Activated CD4-positive, alpha-beta T cell treated with anti-CD3 and anti-CD28 coated beads, Interleukin-10, Interleukin-2, amounts not matched to agents 100 ng/mL and 50 ng/mL, durations not matched to agents 16 hours and 8 hours (primary cell): ENCODE results near the gene HACD2.
"Not testable (repeated sequence)": the region's sequence is repeated elsewhere in the genome, so short reads cannot be mapped to it uniquely, and the experiment has no call there.

Source experiments
- DNase-seq: peaks from one replicate; pipeline ENCODE4 v3.0.0-alpha.2; 2020

HACD2 gene

GRCh38 chr3:123522320-123523022, 62.4 kb downstream of the HACD2 start:
- no peak for DNase-seq

GRCh38 chr3:123521179-123521969, 63.5 kb downstream of the HACD2 start:
- DNase-seq, result no peak

GRCh38 chr3:123520656-123521055, 64.2 kb downstream of the HACD2 start:
- no peak for DNase-seq

- DNase-seq, result no peak
Measured at GRCh38 chr3:123518892-123519485, 65.9 kb downstream of the HACD2 start.

GRCh38 chr3:123511726-123512125, 73.1 kb downstream of the HACD2 start:
- DNase-seq, result no peak

- DNase-seq, result no peak
Measured at GRCh38 chr3:123511084-123511483, 73.8 kb downstream of the HACD2 start.

GRCh38 chr3:123508178-123508577, 76.7 kb downstream of the HACD2 start:
- no peak for DNase-seq

- DNase-seq, result no peak
Measured at GRCh38 chr3:123505820-123506219, 79.0 kb downstream of the HACD2 start.

- no peak for DNase-seq
Measured at GRCh38 chr3:123503203-123503602, 81.7 kb downstream of the HACD2 start.

GRCh38 chr3:123499322-123499721, 85.5 kb downstream of the HACD2 start:
- DNase-seq, result no peak

- no peak for DNase-seq
Measured at GRCh38 chr3:123498761-123499160, 86.1 kb downstream of the HACD2 start.

GRCh38 chr3:123493912-123494311, 90.9 kb downstream of the HACD2 start:
- no peak for DNase-seq

- no peak for DNase-seq
Measured at GRCh38 chr3:123491966-123492587, 92.8 kb downstream of the HACD2 start.

GRCh38 chr3:123489400-123490004, 95.4 kb downstream of the HACD2 start:
- DNase-seq, result peak; percentile 47

- no peak for DNase-seq
Measured at GRCh38 chr3:123488645-123489347, 96.1 kb downstream of the HACD2 start.

- not testable (repeated sequence) for DNase-seq
Measured at GRCh38 chr3:123487063-123487462, 97.8 kb downstream of the HACD2 start.

GRCh38 chr3:123486460-123486859, 98.4 kb downstream of the HACD2 start:
- no peak for DNase-seq

GRCh38 chr3:123485551-123485950, 99.3 kb downstream of the HACD2 start:
- DNase-seq, result no peak

- no peak for DNase-seq
Measured at GRCh38 chr3:123483146-123483545, 101.7 kb downstream of the HACD2 start.

GRCh38 chr3:123481722-123482457, 103.0 kb downstream of the HACD2 start:
- DNase-seq, result no peak

- no peak for DNase-seq
Measured at GRCh38 chr3:123481071-123481470, 103.8 kb downstream of the HACD2 start.

- no peak for DNase-seq
Measured at GRCh38 chr3:123480428-123480827, 104.4 kb downstream of the HACD2 start.
